GM12878 (cell line): Measurements from ENCODE around the gene SCP2D1. TPM values are rescaled to one million over a fixed set of nuclear protein-coding genes. Genes with fewer than 3 reads are reported as not detected.

ENCODE experiments used
- KDM1A ChIP-seq: fragments of 200-600 bp; sonication (generic); IDR thresholded peaks from 2 replicates; pipeline ENCODE4 v1.6.1; 2016; ENCODE audit warnings: borderline replicate concordance
- POLR2AphosphoS5 ChIP-seq: IDR thresholded peaks from 2 replicates; pipeline ENCODE4 v1.6.1; 2011; ENCODE audit warnings: mild to moderate bottlenecking, low read length, inconsistent platforms
- polyA plus RNA-seq, 11 experiments: library from polyadenylated mRNA; depleted of rRNA in 4 of 11; unstranded in 6 of 11; stranded (reverse) in 5 of 11; fragments of >200 nt; fragmentation: Nextera tagmentation in 4 of 11; fragmentation: Illumina TruSeq in 1 of 11; extraction: Ambion mirVana in 4 of 11; extraction: Trizol in 1 of 11; gene quantifications; 1 replicate in 1 of 11; 2 replicates in 10 of 11; pipeline versions ENCODE4 v1.2.1 to v1.2.3, GENCODE V29; 2011 to 2016; ENCODE audit warnings: inconsistent platforms in 2 of 11, missing spikeins in 2 of 11, low read depth in 1 of 11
- total RNA-seq, 4 experiments: library from RNA; depleted of rRNA in 3 of 4; stranded (reverse); fragments of >200 nt in 3 of 4; fragmentation: Illumina TruSeq in 1 of 4; extraction: Trizol in 1 of 4; gene quantifications; 2 replicates each; pipeline versions ENCODE4 v1.2.1 to v1.2.3, GENCODE V29; 2013 to 2021

SCP2D1 gene
- total and polyA plus RNA-seq, 10 of the 15 experiments (the other 5 are each of a cell fraction or from before 2014, with no cell fraction given) = not detected

- TF ChIP-seq POLR2AphosphoS5 (no peak), KDM1A (no peak)
These were observed 45.2 kb downstream of the SCP2D1 start (continued) for GRCh38 chr20:18858816-18859215.

Other genes starting within 250 kb of the SCP2D1 start
- 171 and 180 TPM in 2 replicates for gene SMIM26, start 246.4 kb upstream of the SCP2D1 start, total RNA-seq (2014; rRNA removed)
- 148 and 149 TPM in 2 replicates for gene SMIM26, start 246.4 kb upstream of the SCP2D1 start, total RNA-seq (2014; rRNA removed; fragmentation: Illumina TruSeq; extraction: Trizol)
- gene SMIM26, start 246.4 kb upstream of the SCP2D1 start, total RNA-seq (2021) = 74.3 and 90.0 TPM in 2 replicates
- 137 and 180 TPM in 2 replicates for gene SMIM26, start 246.4 kb upstream of the SCP2D1 start, polyA plus RNA-seq (2011; rRNA removed)
- 138 and 156 TPM in 2 replicates for gene SMIM26, start 246.4 kb upstream of the SCP2D1 start, polyA plus RNA-seq (2014; fragmentation: Illumina TruSeq; extraction: Trizol)
- 100 to 1,000 TPM; 303 to 329 TPM for gene SMIM26, start 246.4 kb upstream of the SCP2D1 start, polyA plus RNA-seq (2014; fragmentation: Nextera tagmentation; extraction: Ambion mirVana)
- 123 and 189 TPM in 2 replicates for gene SMIM26, start 246.4 kb upstream of the SCP2D1 start, polyA plus RNA-seq (2014; rRNA removed)
- 100 to 1,000 TPM; 189 to 195 TPM for gene SMIM26, start 246.4 kb upstream of the SCP2D1 start, polyA plus RNA-seq (2016; fragmentation: Nextera tagmentation; extraction: Ambion mirVana)
- gene DTD1, start 225.7 kb upstream of the SCP2D1 start, total RNA-seq (2014; rRNA removed) = 63.1 and 72.6 TPM in 2 replicates
- 63.1 and 67.2 TPM in 2 replicates for gene DTD1, start 225.7 kb upstream of the SCP2D1 start, total RNA-seq (2014; rRNA removed; fragmentation: Illumina TruSeq; extraction: Trizol)
- gene DTD1, start 225.7 kb upstream of the SCP2D1 start, total RNA-seq (2021) = 60.3 and 62.1 TPM in 2 replicates
- 64.6 and 65.2 TPM in 2 replicates for gene DTD1, start 225.7 kb upstream of the SCP2D1 start, polyA plus RNA-seq (2011; rRNA removed)
- gene DTD1, start 225.7 kb upstream of the SCP2D1 start, polyA plus RNA-seq (2014; fragmentation: Illumina TruSeq; extraction: Trizol) = 43.3 and 63.6 TPM in 2 replicates
- 10 to 100 TPM; 24.3 to 35.5 TPM for gene DTD1, start 225.7 kb upstream of the SCP2D1 start, polyA plus RNA-seq (2014; fragmentation: Nextera tagmentation; extraction: Ambion mirVana)
- gene DTD1, start 225.7 kb upstream of the SCP2D1 start, polyA plus RNA-seq (2014; rRNA removed) = 74.7 and 78.5 TPM in 2 replicates
- gene DTD1, start 225.7 kb upstream of the SCP2D1 start, polyA plus RNA-seq (2016; fragmentation: Nextera tagmentation; extraction: Ambion mirVana) = 10 to 100 TPM; 88.1 to 99.8 TPM